ENCODE results near the gene CABP5. TPM values are rescaled to one million over a fixed set of nuclear protein-coding genes. Genes with fewer than 3 reads are reported as not detected.
"Not testable (repeated sequence)": the region's sequence is repeated elsewhere in the genome, so short reads cannot be mapped to it uniquely, and the experiment has no call there.

Gene CABP5
- total and polyA plus RNA-seq, 10 of the 15 experiments (the other 5 are each of a cell fraction or from before 2014, with no cell fraction given): not detected

DNA sequence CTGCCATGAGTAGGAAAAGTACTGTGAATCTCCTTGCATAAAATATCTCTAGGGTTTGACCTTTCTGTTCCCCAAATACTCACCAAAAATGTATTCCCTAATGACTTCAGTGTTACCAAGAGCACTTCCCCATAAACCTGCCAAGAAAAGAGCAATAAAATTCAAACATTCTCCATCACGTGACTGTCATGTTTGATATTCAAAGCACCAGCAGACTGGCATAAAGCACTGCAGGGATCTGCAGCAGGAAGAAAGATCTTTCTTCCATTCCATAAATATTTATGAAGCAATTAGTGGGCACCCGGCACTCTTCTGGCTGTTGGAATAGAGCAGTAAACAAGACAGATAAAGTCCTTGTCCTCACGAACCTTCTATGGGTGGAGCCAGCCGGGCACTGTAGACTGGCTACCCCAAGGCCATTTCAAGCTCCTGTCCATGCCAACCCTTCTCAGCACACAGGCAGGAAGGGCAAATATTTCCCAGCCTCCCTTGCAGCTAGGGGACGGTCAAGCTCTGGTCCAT lies 46.5 kb upstream of the CABP5 start:
- DNase-seq (ENCODE audit: low read depth, low spot score) (no peak), FAIRE-seq (no peak), ATAC-seq (no peak)
- H3K36me3 ChIP-seq (ENCODE audit: control insufficient read depth in 2 of 2, insufficient read depth in 2 of 2, low read length in 1 of 2): no peaks in the 10 kb centered on the region
- ChIA-PET SMC1A (ENCODE audit: uncharacterized antibody, unreplicated experiment) (no interaction called here), POLR2A (no interaction called here), CTCF (interaction anchor here (1.1 kb wide), 1 partner anchor 15 kb away, joined by 3 read pairs; no protein-coding TSS in a partner anchor), RAD21 (ENCODE audit: unreplicated experiment) (no interaction called here)
- no peak overlapping the region for H2AFZ ChIP-seq (ENCODE audit: control insufficient read depth, low read depth, low read length)
- intact Hi-C loops (cut with micrococcal nuclease; ENCODE audit: unreplicated experiment) (no loop called here), in situ Hi-C loops (cut with MboI) (no loop called here)
- H4K20me1 ChIP-seq (ENCODE audit: control insufficient read depth, insufficient read depth): no peaks in the 10 kb centered on the region
- 58% methylated on average over 5 of the region's 5 CpGs for WGBS (ENCODE audit: insufficient coverage, insufficient replicate concordance, low lambda C conversion rate, missing lambda C conversion rate)
- H3K9me3 ChIP-seq (replicated peaks; ENCODE audit: control insufficient read depth, insufficient read depth, low read length): peaks cover 5% of the 10 kb centered on the region; the same call in 2 of the 3 replicates
- no peak overlapping the region for H3K4me3 ChIP-seq
- H3K79me2 ChIP-seq (ENCODE audit: control insufficient read depth, insufficient read depth, low read length): no peaks in the 10 kb centered on the region
- BruUV-seq (replicated peaks): no TSS peak
- H3K9ac ChIP-seq (ENCODE audit: control insufficient read depth, insufficient read depth, low read length): no peak overlapping the region
- H3K27ac ChIP-seq (ENCODE audit: control insufficient read depth, insufficient read depth): no peak overlapping the region
- no peak overlapping the region for H3K4me2 ChIP-seq (ENCODE audit: control insufficient read depth, insufficient read depth)
- H3K27me3 ChIP-seq (replicated peaks in 1 of 2; ENCODE audit: control insufficient read depth in 2 of 2, insufficient read depth in 2 of 2, low read length in 1 of 2): no peaks in the 10 kb centered on the region
- TF ChIP-seq SMAD1 (IDR thresholded peaks at IDR 0.05; ENCODE audit: low read depth, partially characterized antibody): no peak
- no peak for TF ChIP-seq SMC3 (IDR thresholded peaks at IDR 0.05; ENCODE audit: borderline replicate concordance, low read length)
- no peak for TF ChIP-seq CHD4 (IDR thresholded peaks at IDR 0.05)
- H3K4me1 ChIP-seq (ENCODE audit: control insufficient read depth, insufficient read depth, low read length): no peaks in the 10 kb centered on the region; the same call in 1 of the 2 replicates

DNA sequence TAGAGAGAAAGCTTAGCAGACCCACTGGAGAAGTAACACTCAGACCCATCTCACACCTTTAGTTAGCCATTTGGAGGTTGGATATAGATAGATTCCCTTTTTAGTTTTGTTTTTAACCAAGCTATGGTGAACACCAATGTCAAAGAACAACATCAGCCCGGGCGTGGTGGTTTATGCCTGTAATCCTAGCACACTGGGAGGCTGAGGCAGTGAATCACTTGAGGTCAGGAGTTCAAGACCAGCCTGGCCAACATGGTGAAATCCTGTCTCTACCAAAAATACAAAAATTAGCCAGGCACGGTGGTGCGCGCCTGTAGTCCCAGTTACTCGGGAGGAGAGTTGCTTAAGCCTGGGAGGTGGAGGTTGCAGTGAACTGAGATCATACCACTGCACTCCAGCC lies 45.1 kb upstream of the CABP5 start:
- H3K9me3 ChIP-seq (replicated peaks; ENCODE audit: control insufficient read depth, insufficient read depth, low read length); RAD21 ChIA-PET (ENCODE audit: unreplicated experiment); POLR2A ChIA-PET; H3K9ac ChIP-seq (ENCODE audit: control insufficient read depth, insufficient read depth, low read length); H3K4me1 ChIP-seq (ENCODE audit: control insufficient read depth, insufficient read depth, low read length); intact Hi-C loops (cut with micrococcal nuclease; ENCODE audit: unreplicated experiment); H4K20me1 ChIP-seq (ENCODE audit: control insufficient read depth, insufficient read depth); FAIRE-seq; BruUV-seq (replicated peaks); ATAC-seq; H3K79me2 ChIP-seq (ENCODE audit: control insufficient read depth, insufficient read depth, low read length); H3K4me3 ChIP-seq; H3K27me3 ChIP-seq (replicated peaks in 1 of 2; ENCODE audit: control insufficient read depth in 2 of 2, insufficient read depth in 2 of 2, low read length in 1 of 2); H3K36me3 ChIP-seq (ENCODE audit: control insufficient read depth in 2 of 2, insufficient read depth in 2 of 2, low read length in 1 of 2); in situ Hi-C loops (cut with MboI); SMC1A ChIA-PET (ENCODE audit: uncharacterized antibody, unreplicated experiment); H2AFZ ChIP-seq (ENCODE audit: control insufficient read depth, low read depth, low read length); DNase-seq (ENCODE audit: low read depth, low spot score); H3K4me2 ChIP-seq (ENCODE audit: control insufficient read depth, insufficient read depth); H3K27ac ChIP-seq (ENCODE audit: control insufficient read depth, insufficient read depth): not testable (repeated sequence)
- CTCF ChIA-PET: interaction anchor here (0.9 kb wide), 1 partner anchor 14 kb away, joined by 3 read pairs; no protein-coding TSS in a partner anchor
- 71% methylated on average over 6 of the region's 6 CpGs for WGBS (ENCODE audit: insufficient coverage, insufficient replicate concordance, low lambda C conversion rate, missing lambda C conversion rate)

Data from GM12878 (cell line).